ENCODE results near the gene UBR4. TPM values are rescaled to one million over a fixed set of nuclear protein-coding genes. Genes with fewer than 3 reads are reported as not detected.
A peak's percentile ranks its signal among the peaks of the same experiment; 100 is the strongest.

The UBR4 gene
- total RNA-seq, 1 donor, result 193 TPM

DNA sequence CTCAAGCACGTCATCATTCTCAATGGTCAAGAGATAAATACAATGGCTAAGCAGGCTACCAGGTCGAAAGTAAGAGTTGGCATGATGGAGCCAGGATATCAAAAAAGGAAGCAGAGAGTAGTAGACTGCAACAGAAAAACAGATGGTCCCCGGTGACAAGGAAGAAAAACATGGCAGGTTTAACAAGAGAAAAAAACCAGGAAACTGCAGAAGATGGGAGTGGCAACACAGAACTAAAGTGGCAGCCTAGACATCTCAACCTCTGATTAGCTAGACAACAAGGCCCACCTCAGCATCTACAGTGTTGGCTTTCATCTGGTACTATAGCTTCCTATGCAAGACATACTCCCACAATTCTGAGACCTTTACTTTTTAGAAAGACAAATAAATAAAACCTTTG, 3.1 kb downstream of the UBR4 start:
- TF ChIP-seq, protein P1, sequence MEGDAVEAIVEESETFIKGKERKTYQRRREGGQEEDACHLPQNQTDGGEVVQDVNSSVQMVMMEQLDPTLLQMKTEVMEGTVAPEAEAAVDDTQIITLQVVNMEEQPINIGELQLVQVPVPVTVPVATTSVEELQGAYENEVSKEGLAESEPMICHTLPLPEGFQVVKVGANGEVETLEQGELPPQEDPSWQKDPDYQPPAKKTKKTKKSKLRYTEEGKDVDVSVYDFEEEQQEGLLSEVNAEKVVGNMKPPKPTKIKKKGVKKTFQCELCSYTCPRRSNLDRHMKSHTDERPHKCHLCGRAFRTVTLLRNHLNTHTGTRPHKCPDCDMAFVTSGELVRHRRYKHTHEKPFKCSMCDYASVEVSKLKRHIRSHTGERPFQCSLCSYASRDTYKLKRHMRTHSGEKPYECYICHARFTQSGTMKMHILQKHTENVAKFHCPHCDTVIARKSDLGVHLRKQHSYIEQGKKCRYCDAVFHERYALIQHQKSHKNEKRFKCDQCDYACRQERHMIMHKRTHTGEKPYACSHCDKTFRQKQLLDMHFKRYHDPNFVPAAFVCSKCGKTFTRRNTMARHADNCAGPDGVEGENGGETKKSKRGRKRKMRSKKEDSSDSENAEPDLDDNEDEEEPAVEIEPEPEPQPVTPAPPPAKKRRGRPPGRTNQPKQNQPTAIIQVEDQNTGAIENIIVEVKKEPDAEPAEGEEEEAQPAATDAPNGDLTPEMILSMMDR (IDR thresholded peaks at IDR 0.05; ENCODE audit: insufficient read depth, low read depth, low read length), result no peak
- H3K4me3 ChIP-seq (ENCODE audit: low read depth, low read length), result peak overlapping the region; percentile 95
- DNase-seq (ENCODE audit: low read depth), result no peak

DNA sequence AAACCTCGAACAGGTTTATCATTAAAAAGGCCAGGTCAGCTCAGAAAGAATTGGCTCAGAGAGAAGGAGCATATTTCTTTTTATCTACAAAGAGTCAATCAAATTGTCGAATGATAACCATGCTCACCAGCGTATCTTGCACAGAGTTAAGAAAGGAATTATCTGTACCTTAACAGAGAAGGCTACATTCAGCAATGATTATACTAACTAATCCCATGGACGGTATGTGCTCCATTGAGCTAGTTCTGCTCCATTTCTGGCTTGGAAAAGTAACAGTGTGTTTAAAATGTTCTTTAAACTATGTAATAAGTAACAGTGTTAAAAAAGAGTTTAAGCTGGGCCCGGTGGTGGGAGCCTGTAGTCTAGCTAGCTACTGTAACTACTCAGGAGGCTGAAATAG, 4.2 kb downstream of the UBR4 start:
- DNase-seq (ENCODE audit: low read depth), result peak; percentile 56
- TF ChIP-seq, protein P1 (IDR thresholded peaks at IDR 0.05; ENCODE audit: insufficient read depth, low read depth, low read length), result no peak
- no peak overlapping the region for H3K4me3 ChIP-seq (ENCODE audit: low read depth, low read length)

DNA sequence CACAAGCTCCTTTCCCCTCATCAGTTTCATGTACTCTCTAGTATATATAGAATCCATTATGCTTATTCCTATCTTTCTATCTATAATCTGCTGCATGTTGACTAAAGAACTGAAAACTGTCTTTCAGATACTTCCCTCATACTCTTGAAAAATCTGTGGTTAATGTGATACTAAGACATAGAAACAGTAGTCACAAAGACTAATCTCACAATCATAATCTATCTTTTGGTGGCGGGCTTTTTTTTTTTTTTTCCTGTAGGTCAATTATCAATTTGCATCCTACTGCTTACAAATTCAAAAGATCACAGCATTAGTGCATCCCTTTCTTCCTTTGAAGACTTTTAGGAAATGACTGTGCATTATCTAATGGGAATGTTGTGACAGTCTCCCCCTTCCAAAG, 4.7 kb downstream of the UBR4 start:
- TF ChIP-seq, protein P1 (IDR thresholded peaks at IDR 0.05; ENCODE audit: insufficient read depth, low read depth, low read length), result no peak
- DNase-seq (ENCODE audit: low read depth), result no peak
- H3K4me3 ChIP-seq (ENCODE audit: low read depth, low read length), result no peak overlapping the region

DNA sequence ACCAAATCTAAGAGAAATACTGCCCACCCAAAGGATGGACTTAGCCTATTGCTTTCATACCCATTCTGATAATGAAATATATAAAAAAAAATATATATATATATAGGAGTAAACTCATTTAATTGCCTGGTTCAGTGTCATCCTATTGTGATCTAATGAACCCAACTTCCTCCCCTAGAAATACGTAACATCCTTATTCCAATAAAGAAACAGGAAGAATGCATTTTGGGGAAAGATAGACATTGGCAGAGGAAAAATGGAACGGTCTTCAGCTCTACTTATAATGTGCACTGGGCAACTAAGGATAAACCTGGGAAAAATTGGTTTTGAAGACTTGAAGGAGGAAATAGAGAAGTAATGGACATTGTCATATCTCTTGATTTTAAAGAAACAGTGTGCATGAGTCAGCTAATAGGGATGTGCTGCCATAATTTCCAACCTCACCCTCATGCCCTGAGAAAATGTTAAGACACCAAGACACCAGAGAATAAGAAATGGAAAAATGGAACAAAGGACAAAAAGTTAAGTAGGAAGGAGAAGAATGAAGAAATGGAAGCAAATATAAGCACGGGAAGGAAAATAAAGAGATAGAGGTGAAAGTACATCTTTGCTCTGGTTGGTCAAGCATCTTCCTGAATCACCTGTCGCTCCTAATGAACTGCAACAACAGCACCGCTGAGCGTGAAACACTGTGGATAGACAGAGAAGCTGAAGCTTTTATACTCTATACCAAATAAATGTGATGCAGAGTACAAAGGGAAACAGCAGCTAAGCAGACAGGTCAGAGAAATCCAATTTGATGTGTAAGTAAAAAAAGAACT, 5.4 kb downstream of the UBR4 start:
- DNase-seq (ENCODE audit: low read depth), result no peak
- H3K4me3 ChIP-seq (ENCODE audit: low read depth, low read length), result no peak overlapping the region
- TF ChIP-seq, protein P1 (IDR thresholded peaks at IDR 0.05; ENCODE audit: insufficient read depth, low read depth, low read length), result no peak

DNA sequence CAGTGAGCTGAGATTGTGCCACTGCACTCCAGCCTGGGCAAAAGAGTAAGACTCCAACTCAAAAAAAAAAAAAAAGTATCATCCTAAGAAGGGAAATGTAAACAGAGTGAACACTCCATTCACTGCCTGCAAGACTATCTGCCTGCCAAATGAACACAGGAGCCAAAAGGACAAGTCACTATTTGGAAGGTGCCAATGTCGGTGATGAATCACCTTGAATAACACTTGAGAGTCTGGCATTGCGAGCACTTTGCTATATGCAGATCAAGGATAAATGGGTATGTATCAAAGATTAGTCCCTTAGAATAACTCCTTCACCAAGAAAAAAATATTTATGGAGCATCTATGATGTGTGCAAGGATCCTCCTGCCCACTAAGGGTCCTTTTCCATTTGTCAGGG, 6.6 kb downstream of the UBR4 start:
- no peak overlapping the region for H3K4me3 ChIP-seq (ENCODE audit: low read depth, low read length)
- TF ChIP-seq, protein P1 (IDR thresholded peaks at IDR 0.05; ENCODE audit: insufficient read depth, low read depth, low read length), result no peak
- DNase-seq (ENCODE audit: low read depth), result no peak

DNA sequence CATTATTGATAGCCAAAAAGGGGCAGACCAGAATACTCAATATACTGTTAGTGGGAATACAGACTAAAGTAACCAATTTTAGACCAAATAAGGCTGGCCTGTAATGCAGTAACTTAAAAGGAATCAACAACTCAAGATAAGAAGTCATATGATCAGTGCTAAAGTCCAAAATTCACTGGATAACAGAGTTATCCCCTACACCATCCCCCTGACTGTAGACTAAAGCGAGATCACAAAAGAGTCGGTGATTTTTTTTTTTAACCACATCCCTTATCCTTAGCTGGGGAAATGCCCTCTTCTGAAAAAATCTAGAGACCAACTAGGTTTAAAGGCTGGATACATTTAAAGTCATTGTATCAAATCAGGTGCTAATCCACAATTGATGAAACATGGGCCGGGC, 7.7 kb downstream of the UBR4 start:
- H3K4me3 ChIP-seq (ENCODE audit: low read depth, low read length), result no peak overlapping the region
- no peak for DNase-seq (ENCODE audit: low read depth)
- TF ChIP-seq, protein P1 (IDR thresholded peaks at IDR 0.05; ENCODE audit: insufficient read depth, low read depth, low read length), result no peak

Data from fibroblast of villous mesenchyme (primary cell).